Ovary (tissue), 3 donors: ENCODE results near the gene GPC6.

ENCODE experiments used
- CTCF ChIP-seq, 3 donors: fragments of 450-650 bp in 2 of 3; fragments of 200-600 bp in 1 of 3; IDR thresholded peaks; one replicate each; pipeline versions ENCODE4 v1.5.1 to v1.8.0; 2016 to 2022; ENCODE audit warnings: antibody characterized with exemption in 3 of 3, mild to moderate bottlenecking in 1 of 3
- EP300 ChIP-seq: sonication (generic); formaldehyde crosslinking; IDR thresholded peaks from one replicate; pipeline ENCODE4 v1.6.1; 2017; ENCODE audit warnings: antibody characterized with exemption
- donor health status: DM: no; HTN: no; CAD: no.

GRCh38 chr13:94033830-94034642 is 807.4 kb downstream of the GPC6 start:
- TF ChIP-seq CTCF (IDR thresholded peaks at IDR 0.05), result no peak
- no peak for TF ChIP-seq EP300
